ENCODE measurements around the gene ZNF292.
"Not testable (repeated sequence)": the region's sequence is repeated elsewhere in the genome, so short reads cannot be mapped to it uniquely, and the experiment has no call there.

Gene ZNF292

GRCh38 chr6:87152526-87152955 is 2.8 kb upstream of the ZNF292 start:
- peaks cover 21% of the 10 kb centered on the region for H3K79me2 ChIP-seq (ENCODE audit: insufficient read depth, low read depth)
- H3K27ac ChIP-seq: peak overlapping the region; percentile 84; the same call in 1 of the 2 replicates
- H2AFZ ChIP-seq (ENCODE audit: low read depth): peak overlapping the region; percentile 86
- peak overlapping the region; percentile 68 for H3K4me2 ChIP-seq
- H3K9ac ChIP-seq: peak overlapping the region; percentile 83; the same call in 1 of the 2 replicates
- H3K36me3 ChIP-seq (ENCODE audit: insufficient read depth): no peaks in the 10 kb centered on the region
- no peaks in the 10 kb centered on the region for H3K27me3 ChIP-seq (ENCODE audit: insufficient read depth, low read depth)
- H4K20me1 ChIP-seq (ENCODE audit: insufficient read depth): no peaks in the 10 kb centered on the region
- H3K4me3 ChIP-seq (IDR thresholded peaks at IDR 0.05; ENCODE audit: insufficient read depth, low read depth, low read length): no peak overlapping the region
- peaks cover 24% of the 10 kb centered on the region for H3K4me1 ChIP-seq (ENCODE audit: low read depth, poor library complexity, severe bottlenecking)
- TF ChIP-seq CTCF (conservative IDR thresholded peaks at IDR 0.05; ENCODE audit: low read depth, low read length): no peak

- peaks cover 34% of the 10 kb centered on the region for H3K4me1 ChIP-seq (ENCODE audit: low read depth, poor library complexity, severe bottlenecking)
- H2AFZ ChIP-seq (ENCODE audit: low read depth): peak overlapping the region; percentile 72
- H3K27me3 ChIP-seq (ENCODE audit: insufficient read depth, low read depth): no peaks in the 10 kb centered on the region
- no peaks in the 10 kb centered on the region for H4K20me1 ChIP-seq (ENCODE audit: insufficient read depth)
- H3K4me2 ChIP-seq: peak overlapping the region; percentile 83
- H3K36me3 ChIP-seq (ENCODE audit: insufficient read depth): no peaks in the 10 kb centered on the region
- H3K79me2 ChIP-seq (ENCODE audit: insufficient read depth, low read depth): peaks cover 40% of the 10 kb centered on the region
- peak overlapping the region; percentile 80 for H3K27ac ChIP-seq
- H3K4me3 ChIP-seq (IDR thresholded peaks at IDR 0.05; ENCODE audit: insufficient read depth, low read depth, low read length): no peak overlapping the region
- H3K9ac ChIP-seq: peak overlapping the region; percentile 68
- no peak for TF ChIP-seq CTCF (conservative IDR thresholded peaks at IDR 0.05; ENCODE audit: low read depth, low read length)
Observed at GRCh38 chr6:87154641-87154992, 748 bp upstream of the ZNF292 start.

GRCh38 chr6:87155842-87156815 is 764 bp downstream of the ZNF292 start:
- H3K4me3 ChIP-seq (IDR thresholded peaks at IDR 0.05; ENCODE audit: insufficient read depth, low read depth, low read length): no peak overlapping the region
- no peak for TF ChIP-seq CTCF (conservative IDR thresholded peaks at IDR 0.05; ENCODE audit: low read depth, low read length)
- peak overlapping the region; percentile 74 for H3K4me2 ChIP-seq
- peak overlapping the region; percentile 72; the same call in 1 of the 2 replicates for H2AFZ ChIP-seq (ENCODE audit: low read depth)
- peak overlapping the region; percentile 68; the same call in 1 of the 2 replicates for H3K9ac ChIP-seq
- peaks cover 55% of the 10 kb centered on the region for H3K79me2 ChIP-seq (ENCODE audit: insufficient read depth, low read depth)
- H3K36me3 ChIP-seq (ENCODE audit: insufficient read depth): no peaks in the 10 kb centered on the region
- H3K27me3 ChIP-seq (ENCODE audit: insufficient read depth, low read depth): no peaks in the 10 kb centered on the region
- peak overlapping the region; percentile 80 for H3K27ac ChIP-seq
- H4K20me1 ChIP-seq (ENCODE audit: insufficient read depth): no peaks in the 10 kb centered on the region
- H3K4me1 ChIP-seq (ENCODE audit: low read depth, poor library complexity, severe bottlenecking): peaks cover 30% of the 10 kb centered on the region

GRCh38 chr6:87157596-87157995 is 2.2 kb downstream of the ZNF292 start:
- H3K79me2 ChIP-seq (ENCODE audit: insufficient read depth, low read depth): peaks cover 70% of the 10 kb centered on the region
- not testable (repeated sequence) for H4K20me1 ChIP-seq (ENCODE audit: insufficient read depth); H2AFZ ChIP-seq (ENCODE audit: low read depth); H3K9ac ChIP-seq; H3K27me3 ChIP-seq (ENCODE audit: insufficient read depth, low read depth); H3K27ac ChIP-seq; H3K4me3 ChIP-seq (IDR thresholded peaks at IDR 0.05; ENCODE audit: insufficient read depth, low read depth, low read length); H3K36me3 ChIP-seq (ENCODE audit: insufficient read depth)
- H3K4me1 ChIP-seq (ENCODE audit: low read depth, poor library complexity, severe bottlenecking): peaks cover 27% of the 10 kb centered on the region
- peak overlapping the region; percentile 74 for H3K4me2 ChIP-seq

GRCh38 chr6:87161299-87161698 is 5.9 kb downstream of the ZNF292 start:
- H3K4me1 ChIP-seq (ENCODE audit: low read depth, poor library complexity, severe bottlenecking): peaks cover 14% of the 10 kb centered on the region
- H2AFZ ChIP-seq (ENCODE audit: low read depth): no peak overlapping the region

More at GRCh38 chr6:87161299-87161698, 5.9 kb downstream of the ZNF292 start:
- H3K9ac ChIP-seq: no peak overlapping the region
- H3K4me3 ChIP-seq (IDR thresholded peaks at IDR 0.05; ENCODE audit: insufficient read depth, low read depth, low read length): no peak overlapping the region
- no peaks in the 10 kb centered on the region for H4K20me1 ChIP-seq (ENCODE audit: insufficient read depth)
- TF ChIP-seq CTCF (conservative IDR thresholded peaks at IDR 0.05; ENCODE audit: low read depth, low read length): no peak
- no peak overlapping the region for H3K4me2 ChIP-seq
- no peak overlapping the region for H3K27ac ChIP-seq
- no peaks in the 10 kb centered on the region for H3K27me3 ChIP-seq (ENCODE audit: insufficient read depth, low read depth)
- no peaks in the 10 kb centered on the region for H3K36me3 ChIP-seq (ENCODE audit: insufficient read depth)
- peaks cover 97% of the 10 kb centered on the region for H3K79me2 ChIP-seq (ENCODE audit: insufficient read depth, low read depth)

All from KMS-11 (cell line).